DOHH2 (cell line): Measurements from ENCODE around the gene LACTB.

ENCODE experiments used
- H3F3A ChIP-seq: fragments of 200-600 bp; sonication (generic), shearing (Covaris generic); 2 replicates; pipeline ENCODE4 v1.6.0; 2016; ENCODE audit warnings: antibody characterized with exemption, mild to moderate bottlenecking; ENCODE audit not compliant: control insufficient read depth, insufficient read depth
- H3K27ac ChIP-seq: fragments of 200-600 bp; sonication (generic); 2 replicates; pipeline ENCODE4 v1.5.1; 2014; ENCODE audit warnings: low read depth, mild to moderate bottlenecking, low read length, moderate library complexity
- H3K27me3 ChIP-seq: fragments of 200-600 bp; sonication (generic); 2 replicates; pipeline ENCODE4 v1.6.1; 2014; ENCODE audit warnings: mild to moderate bottlenecking, low read length, mixed read lengths; ENCODE audit not compliant: control insufficient read depth
- H3K36me3 ChIP-seq: fragments of 200-600 bp; sonication (generic); 2 replicates; pipeline ENCODE4 v1.6.1; 2014; ENCODE audit warnings: mild to moderate bottlenecking, low read length, moderate library complexity, mixed read lengths; ENCODE audit not compliant: control insufficient read depth
- H3K4me1 ChIP-seq: fragments of 200-600 bp; sonication (generic); 2 replicates; pipeline ENCODE4 v1.6.1; 2014; ENCODE audit warnings: mild to moderate bottlenecking, low read length, mixed read lengths; ENCODE audit not compliant: control insufficient read depth
- H3K4me2 ChIP-seq: fragments of 200-600 bp; sonication (generic); 2 replicates; pipeline ENCODE4 v1.6.0; 2014; ENCODE audit warnings: mild to moderate bottlenecking, low read length, moderate library complexity
- H3K4me3 ChIP-seq: fragments of 200-600 bp; sonication (generic); 2 replicates; pipeline ENCODE4 v1.5.1; 2014; ENCODE audit warnings: mild to moderate bottlenecking, low read length, mixed read lengths
- H3K79me2 ChIP-seq: fragments of 200-600 bp; sonication (generic); 2 replicates; pipeline ENCODE4 v1.6.1; 2014; ENCODE audit warnings: mild to moderate bottlenecking, low read length, mixed read lengths; ENCODE audit not compliant: control insufficient read depth
- H3K9me2 ChIP-seq: fragments of 200-600 bp; sonication (generic); replicated peaks from 2 replicates; pipeline ENCODE4 v1.6.1; 2014; ENCODE audit warnings: mild to moderate bottlenecking, low read length, mixed read lengths; ENCODE audit not compliant: control insufficient read depth
- H3K9me3 ChIP-seq: fragments of 200-600 bp; sonication (generic); 2 replicates; pipeline ENCODE4 v1.6.1; 2014; ENCODE audit warnings: antibody characterized with exemption, low read length, mixed read lengths; ENCODE audit not compliant: control insufficient read depth, insufficient read depth
- H4K20me1 ChIP-seq: fragments of 200-600 bp; sonication (generic); 2 replicates; pipeline ENCODE4 v1.6.0; 2014; ENCODE audit warnings: low read depth, mild to moderate bottlenecking, antibody characterized with exemption, low read length, moderate library complexity; ENCODE audit not compliant: control insufficient read depth, insufficient read depth
- CTCF ChIP-seq: fragments of 200-600 bp; sonication (generic); IDR thresholded peaks from one replicate; pipeline ENCODE4 v1.5.1; 2014; ENCODE audit warnings: antibody characterized with exemption, mild to moderate bottlenecking, low read depth, low read length; ENCODE audit not compliant: poor library complexity, severe bottlenecking
- EZH2phosphoT487 ChIP-seq: fragments of 200-600 bp; sonication (generic); IDR thresholded peaks from 2 replicates; pipeline ENCODE4 v1.6.1; 2017; ENCODE audit warnings: borderline replicate concordance, mild to moderate bottlenecking, antibody characterized with exemption, low read length, moderate library complexity, mixed read lengths

The LACTB gene

GRCh38 chr15:63188926-63189871 is 67.5 kb downstream of the LACTB start, which contains the start of gene RAB8B:
Gene RAB8B, plus strand, starts transcription at chr15:63189606. Its CDS starts 19 bp downstream, at chr15:63189625.
- Histone ChIP-seq H3K9me3 (no peaks in the 10 kb centered on the region), H3K36me3 (no peaks in the 10 kb centered on the region), H3K4me3 (peak within 1 kb of the TSS; percentile 89), H3K27me3 (peaks cover 6% of the 10 kb centered on the region), H3K4me1 (peaks cover 53% of the 10 kb centered on the region), H3K4me2 (peak within 1 kb of the TSS; percentile 94), H3F3A (peaks cover 17% of the 10 kb centered on the region), H3K79me2 (peaks cover 48% of the 10 kb centered on the region), H4K20me1 (no peaks in the 10 kb centered on the region), H3K27ac (peak within 1 kb of the TSS; percentile 75), H3K9me2 (no peaks in the 10 kb centered on the region)
- TF ChIP-seq EZH2phosphoT487 (no peak), CTCF (no peak)

- peak overlapping the region; percentile 94 for H3K4me2 ChIP-seq
- H3K9me3 ChIP-seq = no peaks in the 10 kb centered on the region
- H3K36me3 ChIP-seq = no peaks in the 10 kb centered on the region
- H3K9me2 ChIP-seq = no peaks in the 10 kb centered on the region
- H3K4me1 ChIP-seq = peaks cover 62% of the 10 kb centered on the region
- H4K20me1 ChIP-seq = no peaks in the 10 kb centered on the region
- TF ChIP-seq CTCF = no peak
- TF ChIP-seq EZH2phosphoT487 = no peak
- peaks cover 4% of the 10 kb centered on the region for H3K27me3 ChIP-seq
- peaks cover 17% of the 10 kb centered on the region for H3F3A ChIP-seq
- H3K27ac ChIP-seq = peak overlapping the region; percentile 75
- peak overlapping the region; percentile 89 for H3K4me3 ChIP-seq
- H3K79me2 ChIP-seq = peaks cover 57% of the 10 kb centered on the region
These were observed 68.5 kb downstream of the LACTB start for GRCh38 chr15:63189941-63190768.

GRCh38 chr15:63190769-63191649 is 69.3 kb downstream of the LACTB start:
- Histone ChIP-seq H3F3A (peaks cover 17% of the 10 kb centered on the region), H3K9me3 (no peaks in the 10 kb centered on the region), H3K4me1 (peaks cover 71% of the 10 kb centered on the region), H3K79me2 (peaks cover 66% of the 10 kb centered on the region), H3K36me3 (peaks cover 5% of the 10 kb centered on the region), H3K4me2 (peak overlapping the region; percentile 94), H3K27me3 (peaks cover 4% of the 10 kb centered on the region), H3K27ac (peak overlapping the region; percentile 75), H4K20me1 (no peaks in the 10 kb centered on the region), H3K4me3 (peak overlapping the region; percentile 89), H3K9me2 (no peaks in the 10 kb centered on the region)
- TF ChIP-seq CTCF (no peak), EZH2phosphoT487 (no peak)
